ENCODE measurements around the gene ATP2C2. TPM values are rescaled to one million over a fixed set of nuclear protein-coding genes. Genes with fewer than 3 reads are reported as not detected.

Gene ATP2C2
- total RNA-seq, 1 donor from 2014 or later: 12.2 TPM

- Mint-ChIP-seq H3K4me3 (no peak overlapping the region), H3K4me1 (ENCODE audit: unreplicated experiment) (peaks cover 26% of the 10 kb centered on the region), H3K27ac (no peak overlapping the region), H3K27me3 (peaks cover 15% of the 10 kb centered on the region), H3K36me3 (no peaks in the 10 kb centered on the region), H3K9me3 (no peaks in the 10 kb centered on the region)
- TF ChIP-seq, protein P1, sequence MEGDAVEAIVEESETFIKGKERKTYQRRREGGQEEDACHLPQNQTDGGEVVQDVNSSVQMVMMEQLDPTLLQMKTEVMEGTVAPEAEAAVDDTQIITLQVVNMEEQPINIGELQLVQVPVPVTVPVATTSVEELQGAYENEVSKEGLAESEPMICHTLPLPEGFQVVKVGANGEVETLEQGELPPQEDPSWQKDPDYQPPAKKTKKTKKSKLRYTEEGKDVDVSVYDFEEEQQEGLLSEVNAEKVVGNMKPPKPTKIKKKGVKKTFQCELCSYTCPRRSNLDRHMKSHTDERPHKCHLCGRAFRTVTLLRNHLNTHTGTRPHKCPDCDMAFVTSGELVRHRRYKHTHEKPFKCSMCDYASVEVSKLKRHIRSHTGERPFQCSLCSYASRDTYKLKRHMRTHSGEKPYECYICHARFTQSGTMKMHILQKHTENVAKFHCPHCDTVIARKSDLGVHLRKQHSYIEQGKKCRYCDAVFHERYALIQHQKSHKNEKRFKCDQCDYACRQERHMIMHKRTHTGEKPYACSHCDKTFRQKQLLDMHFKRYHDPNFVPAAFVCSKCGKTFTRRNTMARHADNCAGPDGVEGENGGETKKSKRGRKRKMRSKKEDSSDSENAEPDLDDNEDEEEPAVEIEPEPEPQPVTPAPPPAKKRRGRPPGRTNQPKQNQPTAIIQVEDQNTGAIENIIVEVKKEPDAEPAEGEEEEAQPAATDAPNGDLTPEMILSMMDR (conservative IDR thresholded peaks at IDR 0.05): no peak
- DNase-seq (ENCODE audit: extremely low spot score, unreplicated experiment): no peak
Measured at GRCh38 chr16:84362471-84362941, 5.8 kb upstream of the ATP2C2 start.

GRCh38 chr16:84366208-84366607 is 2.1 kb upstream of the ATP2C2 start:
- H3K27ac Mint-ChIP-seq: no peak overlapping the region
- peaks cover 34% of the 10 kb centered on the region for H3K27me3 Mint-ChIP-seq
- no peaks in the 10 kb centered on the region for H3K36me3 Mint-ChIP-seq
- no peak overlapping the region for H3K4me3 Mint-ChIP-seq
- TF ChIP-seq, protein P1 (conservative IDR thresholded peaks at IDR 0.05): no peak
- H3K9me3 Mint-ChIP-seq: no peaks in the 10 kb centered on the region
- DNase-seq (ENCODE audit: extremely low spot score, unreplicated experiment): no peak
- H3K4me1 Mint-ChIP-seq (ENCODE audit: unreplicated experiment): peaks cover 16% of the 10 kb centered on the region

DNA sequence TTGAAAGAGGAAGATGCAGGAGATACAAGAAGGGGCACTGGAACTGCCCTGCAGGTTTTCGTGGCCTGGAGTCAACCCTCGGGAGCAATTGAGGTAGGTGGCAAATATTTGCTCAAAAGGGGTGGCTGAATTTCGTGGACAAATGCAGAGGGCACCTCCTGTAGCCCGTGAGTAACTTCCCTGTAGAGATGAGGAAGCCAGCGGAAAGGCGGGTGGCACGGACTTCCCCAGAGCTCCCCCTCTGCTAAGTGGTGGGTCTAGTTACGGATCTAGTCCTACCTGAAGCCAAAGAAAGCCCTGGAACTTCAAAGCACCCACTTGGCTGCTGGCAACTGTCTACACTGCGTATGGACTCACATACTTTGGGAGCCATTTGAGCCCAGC is 1.0 kb upstream of the ATP2C2 start:
- DNase-seq (ENCODE audit: extremely low spot score, unreplicated experiment): no peak
- TF ChIP-seq, protein P1 (conservative IDR thresholded peaks at IDR 0.05): no peak
- peaks cover 13% of the 10 kb centered on the region for H3K4me1 Mint-ChIP-seq (ENCODE audit: unreplicated experiment)
- H3K9me3 Mint-ChIP-seq: no peaks in the 10 kb centered on the region
- peak overlapping the region; percentile 68 for H3K4me3 Mint-ChIP-seq
- H3K36me3 Mint-ChIP-seq: no peaks in the 10 kb centered on the region
- H3K27me3 Mint-ChIP-seq: peaks cover 39% of the 10 kb centered on the region
- peak overlapping the region; percentile 2 for H3K27ac Mint-ChIP-seq

DNA sequence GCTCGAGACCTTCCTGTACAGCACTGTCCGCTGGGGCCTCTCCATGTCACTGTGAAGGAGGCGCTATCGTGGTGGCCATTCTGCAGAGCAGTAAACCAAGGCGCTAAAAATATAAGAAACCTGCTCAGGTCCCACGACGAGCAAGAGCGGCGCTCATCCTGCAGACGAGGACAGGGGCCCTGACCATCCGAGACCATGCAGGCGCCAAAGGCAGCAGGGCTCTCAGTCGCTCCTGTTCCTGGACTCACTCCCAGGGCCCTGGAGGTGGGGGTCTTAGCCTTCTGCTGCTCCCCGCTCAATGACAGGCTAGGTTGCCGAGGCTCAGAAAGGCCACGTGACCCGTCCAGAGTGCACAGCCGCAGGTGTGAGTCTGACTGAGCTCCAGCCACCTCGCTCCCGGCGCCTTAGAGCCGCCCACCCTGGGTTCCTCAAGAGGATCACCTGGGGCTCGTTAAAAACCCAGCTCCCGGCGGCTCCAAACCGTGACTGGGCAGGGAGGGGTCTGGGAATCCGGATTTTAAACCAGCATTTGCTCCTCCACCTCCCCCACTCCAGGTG is 509 bp upstream of the ATP2C2 start:
- Mint-ChIP-seq H3K9me3 (no peaks in the 10 kb centered on the region), H3K4me1 (ENCODE audit: unreplicated experiment) (peaks cover 11% of the 10 kb centered on the region), H3K36me3 (no peaks in the 10 kb centered on the region), H3K4me3 (peak overlapping the region; percentile 68), H3K27me3 (peaks cover 39% of the 10 kb centered on the region), H3K27ac (no peak overlapping the region)
- no peak for DNase-seq (ENCODE audit: extremely low spot score, unreplicated experiment)
- TF ChIP-seq, protein P1 (conservative IDR thresholded peaks at IDR 0.05): no peak

DNA sequence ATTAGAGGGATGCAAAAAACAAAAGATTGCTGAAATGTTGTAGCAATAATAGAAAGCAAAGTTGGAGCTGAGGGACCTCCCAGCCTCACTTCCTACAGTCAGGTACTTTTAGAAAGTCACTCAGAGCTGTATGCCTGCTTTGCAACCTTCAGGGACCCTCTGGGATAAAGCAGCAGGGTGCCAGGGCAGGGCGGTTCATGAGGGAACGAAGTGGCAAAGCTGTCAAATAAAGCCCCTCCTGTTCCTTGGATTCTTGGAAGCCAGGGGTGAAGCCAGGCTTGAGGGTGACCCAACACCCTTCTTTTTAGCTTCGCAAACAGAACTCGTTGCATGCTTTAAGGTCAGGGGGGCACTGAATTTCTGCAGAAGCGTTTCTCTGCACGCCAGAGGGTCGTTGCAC is 767 bp downstream of the ATP2C2 start:
- TF ChIP-seq, protein P1 (conservative IDR thresholded peaks at IDR 0.05): no peak
- peak overlapping the region; percentile 87 for H3K4me3 Mint-ChIP-seq
- peaks cover 15% of the 10 kb centered on the region for H3K4me1 Mint-ChIP-seq (ENCODE audit: unreplicated experiment)
- no peaks in the 10 kb centered on the region for H3K9me3 Mint-ChIP-seq
- peaks cover 42% of the 10 kb centered on the region for H3K27me3 Mint-ChIP-seq
- H3K36me3 Mint-ChIP-seq: no peaks in the 10 kb centered on the region
- DNase-seq (ENCODE audit: extremely low spot score, unreplicated experiment): no peak
- H3K27ac Mint-ChIP-seq: no peak overlapping the region
